Measurements from ENCODE around the gene RCSD1. TPM values are rescaled to one million over a fixed set of nuclear protein-coding genes. Genes with fewer than 3 reads are reported as not detected.

The RCSD1 gene
- total RNA-seq, 2 donors from 2014 or later: 14.1 to 15.2 TPM

DNA sequence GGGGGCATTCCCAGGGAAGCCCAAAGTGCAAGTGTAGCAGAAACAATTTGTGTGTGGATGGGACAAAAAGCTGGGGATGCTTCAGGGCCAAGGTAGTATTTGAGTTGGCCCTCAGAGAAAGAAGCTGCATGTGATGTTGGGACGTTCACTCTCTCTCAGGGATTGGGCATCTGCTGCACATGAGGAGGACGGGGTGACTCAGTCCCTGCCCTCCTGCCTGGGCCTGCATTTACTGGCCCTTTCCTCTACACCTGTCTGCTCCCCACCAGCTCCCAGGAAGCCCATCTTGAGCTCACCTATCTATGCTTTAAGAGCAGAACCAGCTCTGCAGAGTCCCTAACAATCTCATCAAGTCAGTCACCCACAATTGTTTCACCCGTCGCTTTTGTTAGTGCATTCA lies 68.3 kb downstream of the RCSD1 start:
- intact Hi-C loops (cut with DNase I): no loop called here
- no peak for DNase-seq (ENCODE audit: low spot score)

DNA sequence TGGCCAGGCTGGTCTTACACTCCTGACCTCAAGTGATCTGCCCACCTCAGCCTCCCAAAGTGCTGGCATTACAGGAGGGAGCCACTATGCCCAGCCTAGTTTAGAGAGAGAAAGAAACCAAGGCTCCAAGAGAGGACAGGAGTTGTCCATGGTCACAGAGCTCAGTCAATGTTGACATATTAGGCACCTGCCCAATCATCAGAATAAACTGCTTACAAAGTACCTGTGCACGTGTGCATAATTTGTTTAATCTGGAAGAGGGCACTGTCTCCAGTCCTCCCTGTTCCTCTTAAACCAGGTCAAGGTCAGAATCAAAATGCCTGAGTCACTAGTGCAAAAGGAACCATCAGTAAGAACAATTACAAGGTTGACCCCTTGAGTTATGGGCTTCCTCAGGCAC lies 71.5 kb downstream of the RCSD1 start:
- no peak for DNase-seq (ENCODE audit: low spot score)
- intact Hi-C loops (cut with DNase I): no loop called here

DNA sequence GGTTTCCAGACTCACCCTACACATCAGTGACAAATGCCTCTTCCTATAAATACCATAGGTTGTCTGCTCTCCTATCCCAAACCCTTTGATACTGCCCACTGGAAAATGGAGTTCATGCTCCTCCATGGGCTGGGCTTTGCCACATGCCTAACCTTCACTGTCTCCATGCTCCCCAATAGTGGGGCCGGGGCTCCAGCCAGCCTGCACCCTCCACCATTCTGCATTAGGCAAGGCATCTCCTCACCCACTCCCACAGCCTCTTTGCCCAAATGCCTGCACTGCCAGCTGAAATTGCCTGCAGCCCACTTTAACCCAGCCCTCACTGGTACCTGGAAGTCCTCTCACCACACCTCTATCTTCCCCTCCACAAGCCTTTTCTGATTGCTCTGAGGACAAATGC lies 73.5 kb downstream of the RCSD1 start:
- DNase-seq (ENCODE audit: low spot score): peak; percentile 52
- intact Hi-C loops (cut with DNase I): no loop called here

DNA sequence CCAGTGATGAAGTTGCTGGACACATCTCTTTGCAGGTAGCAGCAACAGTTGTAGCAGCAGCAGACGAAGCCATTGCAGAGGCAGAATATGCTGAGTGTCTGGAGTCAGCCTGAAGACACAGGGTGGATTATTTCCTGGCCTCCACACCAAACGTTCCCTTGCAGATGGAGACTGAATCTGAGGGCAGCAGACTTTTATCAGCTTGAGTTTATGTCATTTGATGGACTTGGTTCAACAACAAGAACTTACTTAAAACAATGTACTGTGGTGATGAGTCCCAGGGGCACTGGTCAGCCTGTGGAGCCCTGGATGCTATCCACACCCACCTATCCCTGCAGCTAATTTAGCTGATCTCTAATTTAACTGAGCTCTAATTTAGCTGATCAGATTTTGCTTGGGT lies 74.7 kb downstream of the RCSD1 start:
- intact Hi-C loops (cut with DNase I): no loop called here
- peak; percentile 25 for DNase-seq (ENCODE audit: low spot score)

- intact Hi-C loops (cut with DNase I): no loop called here
- DNase-seq (ENCODE audit: low spot score): peak; percentile 30
Observed at GRCh38 chr1:167705250-167705649, 75.2 kb downstream of the RCSD1 start.

DNA sequence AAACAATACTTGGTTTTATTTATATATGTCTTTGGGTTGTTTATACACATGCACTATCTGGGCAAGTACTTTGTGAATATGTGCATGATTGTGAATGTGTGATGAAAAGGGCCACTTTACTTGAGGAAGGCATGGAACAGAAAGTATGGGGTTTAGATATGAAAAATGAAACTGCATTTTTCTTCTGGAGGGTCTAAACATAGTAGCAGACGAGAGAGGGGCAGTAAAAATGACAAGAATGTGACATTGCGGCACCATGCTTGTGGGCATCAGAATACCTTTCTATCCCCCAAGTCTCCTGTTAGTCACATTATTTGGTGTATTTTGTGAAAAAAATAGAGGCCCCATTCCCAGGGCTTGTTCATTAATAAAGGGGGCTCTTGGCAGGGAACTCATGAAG lies 76.3 kb downstream of the RCSD1 start:
- no peak for DNase-seq (ENCODE audit: low spot score)
- intact Hi-C loops (cut with DNase I): no loop called here

DNA sequence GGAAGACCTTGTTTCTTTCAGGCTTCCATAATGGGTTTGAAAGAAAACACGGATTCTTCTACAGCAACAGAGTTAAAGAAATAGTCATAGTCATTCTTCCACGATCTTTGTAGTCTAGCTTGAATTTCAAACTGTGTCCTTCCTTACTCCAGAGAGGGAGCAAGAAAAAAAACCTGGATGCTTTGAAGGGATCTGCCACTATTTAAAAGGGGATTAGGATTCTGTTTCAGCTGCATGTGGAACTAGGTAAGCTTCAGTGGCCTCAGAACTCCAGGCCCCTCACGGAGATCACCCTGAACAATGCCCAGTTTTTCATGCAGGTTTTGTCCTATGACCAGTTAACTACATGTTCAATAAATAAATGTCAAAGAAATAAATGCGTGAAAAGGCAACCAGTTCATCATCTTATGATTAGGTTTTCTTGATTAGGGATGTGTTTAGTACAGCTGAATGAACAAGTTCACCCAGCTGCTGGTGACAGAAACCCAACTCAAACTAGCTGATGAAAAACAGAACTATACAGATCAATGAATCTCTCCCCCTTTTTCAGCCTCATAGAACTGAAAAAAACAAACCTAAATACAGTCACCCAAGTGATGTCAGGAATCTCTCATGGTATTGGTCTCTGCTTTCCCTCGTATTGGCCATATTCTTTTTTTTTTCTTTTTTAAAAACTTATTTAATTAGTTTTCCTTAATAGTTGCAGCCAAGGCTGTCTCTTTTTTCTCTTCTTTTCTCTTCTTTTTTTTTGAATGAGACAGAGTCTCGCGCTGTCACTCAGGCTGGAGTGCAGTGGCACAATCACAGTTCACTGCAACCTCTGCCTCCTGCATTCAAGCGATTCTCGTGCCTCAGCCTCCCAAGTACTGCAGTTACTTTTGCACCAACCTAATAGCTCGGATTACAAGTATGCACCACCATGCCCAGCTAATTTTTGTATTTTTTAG lies 77.2 kb downstream of the RCSD1 start:
- intact Hi-C loops (cut with DNase I): no loop called here
- DNase-seq (ENCODE audit: low spot score): no peak

DNA sequence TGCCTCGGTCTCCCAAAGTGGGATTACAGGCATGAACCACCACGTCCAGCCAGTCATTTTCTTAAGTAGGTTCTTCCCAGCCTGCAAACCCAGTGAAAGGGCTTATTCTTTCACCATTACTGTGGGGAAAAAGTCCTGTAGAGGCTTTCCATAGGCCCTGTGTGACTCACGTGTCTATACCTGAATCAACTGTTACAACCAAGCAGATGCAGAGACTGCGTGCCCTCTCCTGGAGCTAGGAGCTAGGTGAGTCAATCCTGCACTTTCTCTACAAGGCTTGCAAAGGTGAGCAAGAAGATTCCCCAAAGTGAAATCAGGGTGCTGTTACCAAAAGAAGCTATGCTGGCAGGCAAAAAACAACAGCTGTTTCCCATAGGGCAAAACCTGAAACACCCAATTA lies 77.9 kb downstream of the RCSD1 start:
- DNase-seq (ENCODE audit: low spot score): no peak
- intact Hi-C loops (cut with DNase I): no loop called here

DNA sequence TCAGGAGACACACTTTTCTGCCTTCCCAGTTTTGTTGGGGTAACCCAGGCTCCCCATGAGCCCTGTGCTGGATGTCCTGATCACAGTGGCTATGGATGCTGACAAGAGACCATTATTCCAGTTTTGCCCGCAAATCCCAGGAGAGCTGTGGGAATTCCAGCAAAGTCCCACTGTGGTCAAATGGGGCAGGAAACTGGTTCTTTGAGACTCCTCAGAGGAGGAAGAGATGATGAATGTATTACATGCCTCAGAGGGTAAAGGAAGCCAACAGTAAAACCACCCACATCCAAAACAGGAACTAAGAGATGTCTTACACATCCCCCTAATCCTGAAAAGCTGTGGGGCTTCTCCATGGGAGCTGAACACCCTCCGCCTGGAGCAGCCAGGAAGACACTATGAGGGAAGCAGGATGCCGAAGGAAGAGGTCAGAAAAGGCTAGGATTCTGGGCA lies 78.9 kb downstream of the RCSD1 start:
- intact Hi-C loops (cut with DNase I): no loop called here
- DNase-seq (ENCODE audit: low spot score): no peak

DNA sequence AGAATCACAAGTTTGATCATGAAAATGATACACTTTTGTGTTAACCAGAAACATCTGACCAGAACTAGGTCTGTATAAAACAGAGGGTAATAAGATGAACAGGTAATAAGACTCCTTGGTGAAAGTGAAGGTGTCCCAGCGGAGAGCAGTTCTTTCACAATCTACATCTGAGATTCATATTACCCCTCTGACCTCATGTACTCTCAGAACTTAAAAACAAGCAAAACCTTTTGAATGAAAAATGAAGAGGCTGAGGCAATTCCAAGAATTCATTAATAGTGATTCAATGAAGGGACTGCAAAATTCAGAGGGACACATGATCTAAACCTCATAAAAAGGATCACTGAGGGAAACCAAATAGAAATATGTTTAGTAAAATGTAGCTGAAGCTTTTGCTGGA lies 80.8 kb downstream of the RCSD1 start:
- intact Hi-C loops (cut with DNase I): no loop called here

GRCh38 chr1:167711797-167712196 lies 81.8 kb downstream of the RCSD1 start:
- no peak for DNase-seq (ENCODE audit: low spot score)
- intact Hi-C loops (cut with DNase I): no loop called here

More for the DNA sequence above, 80.8 kb downstream of the RCSD1 start:
- no peak for DNase-seq (ENCODE audit: low spot score)

DNA sequence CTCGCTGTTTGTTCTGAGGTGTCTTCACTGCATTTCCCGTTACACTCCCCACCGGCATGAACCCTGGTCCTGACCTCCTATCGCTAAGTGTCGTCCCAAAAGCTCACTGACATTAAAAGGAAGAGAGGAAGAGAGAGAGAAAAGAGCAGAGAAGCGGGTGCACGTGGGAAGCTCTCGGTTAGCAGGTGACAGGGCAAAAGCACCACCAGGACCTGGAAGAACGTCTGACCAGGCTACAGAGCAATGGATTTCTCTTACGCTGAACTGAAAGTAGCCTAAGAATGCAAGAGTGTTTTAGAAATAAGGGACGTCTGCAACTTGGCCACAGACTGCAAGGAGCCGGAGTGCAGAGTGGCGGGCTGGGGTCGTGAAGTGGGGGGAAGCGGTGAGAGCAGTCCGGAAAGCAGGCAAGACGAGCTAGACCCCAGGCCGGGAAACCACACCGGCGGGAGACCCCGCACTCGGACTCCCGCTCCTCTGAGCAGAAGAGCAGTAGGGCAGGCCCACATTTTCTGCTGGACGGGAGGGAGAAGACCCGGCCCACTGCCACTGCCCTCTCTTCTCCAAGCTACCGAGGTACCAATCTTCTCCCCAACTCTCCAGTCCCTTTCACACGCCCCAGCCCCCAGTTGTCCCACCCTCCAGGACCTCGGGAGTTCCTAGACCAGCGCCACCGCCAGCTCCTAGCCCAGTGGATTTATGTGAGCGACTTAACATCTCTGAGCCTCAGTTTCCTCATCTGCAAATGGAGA lies 83.5 kb downstream of the RCSD1 start:
- intact Hi-C loops (cut with DNase I): no loop called here

GRCh38 chr1:167714098-167714438 lies 84.0 kb downstream of the RCSD1 start:
- intact Hi-C loops (cut with DNase I): no loop called here
- peak; percentile 95 for DNase-seq (ENCODE audit: low spot score)

More for the DNA sequence above, 83.5 kb downstream of the RCSD1 start:
- DNase-seq (ENCODE audit: low spot score): peak; percentile 83

- intact Hi-C loops (cut with DNase I): no loop called here
- peak; percentile 96 for DNase-seq (ENCODE audit: low spot score)
Observed at GRCh38 chr1:167714439-167715156, 84.6 kb downstream of the RCSD1 start.

- intact Hi-C loops (cut with DNase I): no loop called here
- DNase-seq (ENCODE audit: low spot score): peak; percentile 93
Observed at GRCh38 chr1:167715157-167715999, 85.3 kb downstream of the RCSD1 start.

- intact Hi-C loops (cut with DNase I): no loop called here
- DNase-seq (ENCODE audit: low spot score): no peak
Observed at GRCh38 chr1:167716000-167716271, 85.9 kb downstream of the RCSD1 start.

- DNase-seq (ENCODE audit: low spot score): no peak
- intact Hi-C loops (cut with DNase I): no loop called here
Observed at GRCh38 chr1:167717351-167717750, 87.3 kb downstream of the RCSD1 start.

- DNase-seq (ENCODE audit: low spot score): no peak
- intact Hi-C loops (cut with DNase I): no loop called here
Observed at GRCh38 chr1:167718914-167719691, 89.1 kb downstream of the RCSD1 start.
